Measurements from ENCODE around the gene RAD51B. TPM values are rescaled to one million over a fixed set of nuclear protein-coding genes. Genes with fewer than 3 reads are reported as not detected.

Gene RAD51B
- total RNA-seq, 6 experiments from 2014 or later: 2.7 to 5.8 (median 4.3) TPM

GRCh38 chr14:68082698-68083291 is 263.2 kb downstream of the RAD51B start:
- no peak overlapping the region for H3K27ac ChIP-seq
- intact Hi-C loops (cut with DNase I): no loop called here
- 86% methylated on average over 3 of the region's 3 CpGs for WGBS (ENCODE audit: insufficient coverage, low coverage, low lambda C conversion rate, missing lambda C conversion rate)
- H3K4me1 ChIP-seq: no peaks in the 10 kb centered on the region
- H3K27me3 ChIP-seq: no peaks in the 10 kb centered on the region
- no peak for ATAC-seq
- H3K36me3 ChIP-seq: no peaks in the 10 kb centered on the region
- TF ChIP-seq, protein P1, sequence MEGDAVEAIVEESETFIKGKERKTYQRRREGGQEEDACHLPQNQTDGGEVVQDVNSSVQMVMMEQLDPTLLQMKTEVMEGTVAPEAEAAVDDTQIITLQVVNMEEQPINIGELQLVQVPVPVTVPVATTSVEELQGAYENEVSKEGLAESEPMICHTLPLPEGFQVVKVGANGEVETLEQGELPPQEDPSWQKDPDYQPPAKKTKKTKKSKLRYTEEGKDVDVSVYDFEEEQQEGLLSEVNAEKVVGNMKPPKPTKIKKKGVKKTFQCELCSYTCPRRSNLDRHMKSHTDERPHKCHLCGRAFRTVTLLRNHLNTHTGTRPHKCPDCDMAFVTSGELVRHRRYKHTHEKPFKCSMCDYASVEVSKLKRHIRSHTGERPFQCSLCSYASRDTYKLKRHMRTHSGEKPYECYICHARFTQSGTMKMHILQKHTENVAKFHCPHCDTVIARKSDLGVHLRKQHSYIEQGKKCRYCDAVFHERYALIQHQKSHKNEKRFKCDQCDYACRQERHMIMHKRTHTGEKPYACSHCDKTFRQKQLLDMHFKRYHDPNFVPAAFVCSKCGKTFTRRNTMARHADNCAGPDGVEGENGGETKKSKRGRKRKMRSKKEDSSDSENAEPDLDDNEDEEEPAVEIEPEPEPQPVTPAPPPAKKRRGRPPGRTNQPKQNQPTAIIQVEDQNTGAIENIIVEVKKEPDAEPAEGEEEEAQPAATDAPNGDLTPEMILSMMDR (IDR thresholded peaks at IDR 0.05): no peak
- no peak for TF ChIP-seq POLR2A (IDR thresholded peaks at IDR 0.05)
- H3K9me3 ChIP-seq: no peaks in the 10 kb centered on the region
- no peak overlapping the region for H3K4me3 ChIP-seq
- DNase-seq: no peak

DNA sequence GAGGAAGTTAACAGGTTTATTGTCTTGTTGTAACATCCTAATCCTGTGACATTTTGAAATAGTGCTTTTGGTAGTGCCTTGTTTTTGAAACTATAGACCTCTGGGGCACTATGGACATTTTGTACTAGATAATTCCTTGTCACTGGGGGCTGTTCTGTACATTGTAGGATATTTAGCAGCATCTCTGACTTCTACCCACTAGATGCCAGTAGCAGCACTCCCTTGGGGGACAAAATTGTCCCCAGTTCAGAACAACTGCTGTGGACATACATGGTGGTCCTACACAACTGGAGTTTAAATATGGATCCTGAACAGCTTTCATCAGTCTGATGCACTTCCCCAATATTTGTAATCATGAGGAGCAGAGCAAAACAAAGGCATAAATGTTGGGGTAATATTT is 264.7 kb downstream of the RAD51B start:
- H3K9me3 ChIP-seq: no peaks in the 10 kb centered on the region
- H3K4me1 ChIP-seq: no peaks in the 10 kb centered on the region
- no peak overlapping the region for H3K27ac ChIP-seq
- no peak overlapping the region for H3K4me3 ChIP-seq
- peak in 1 of 4 donors; percentile 35 for ATAC-seq
- H3K36me3 ChIP-seq: no peaks in the 10 kb centered on the region
- H3K27me3 ChIP-seq: no peaks in the 10 kb centered on the region
- TF ChIP-seq, protein P1 (IDR thresholded peaks at IDR 0.05): peak in 3 of 4 donors; percentile 7 to 14 (median 9)
- no peak for TF ChIP-seq POLR2A (IDR thresholded peaks at IDR 0.05)
- intact Hi-C loops (cut with DNase I): no loop called here
- DNase-seq: no peak

DNA sequence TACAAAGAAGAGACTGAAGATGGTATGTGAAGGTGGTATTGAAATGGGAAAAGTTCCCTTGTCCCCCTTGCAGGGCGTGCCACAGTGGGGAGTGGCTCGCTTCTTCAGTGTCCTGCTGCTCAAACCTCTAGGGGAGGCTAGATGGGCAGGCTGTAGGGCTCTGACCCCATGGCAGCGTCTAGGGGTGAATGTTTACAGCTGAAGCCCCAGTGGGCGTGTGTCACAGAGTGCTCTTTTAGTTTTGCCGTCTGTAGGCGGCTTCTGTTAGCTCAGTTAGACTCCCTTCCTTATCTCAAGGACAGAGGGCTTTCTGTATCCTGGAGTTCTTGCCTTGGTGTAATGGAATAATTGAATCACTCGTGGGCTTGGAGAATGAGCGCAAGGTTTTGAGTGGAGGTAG is 266.2 kb downstream of the RAD51B start:
- no peaks in the 10 kb centered on the region for H3K36me3 ChIP-seq
- DNase-seq (no peak), ATAC-seq (no peak)
- H3K27me3 ChIP-seq: no peaks in the 10 kb centered on the region
- H3K9me3 ChIP-seq: no peaks in the 10 kb centered on the region
- no peak overlapping the region for H3K4me3 ChIP-seq
- intact Hi-C loops (cut with DNase I): no loop called here
- H3K4me1 ChIP-seq: no peaks in the 10 kb centered on the region
- no peak overlapping the region for H3K27ac ChIP-seq
- 56% methylated on average over 2 of the region's 8 CpGs for WGBS (ENCODE audit: insufficient coverage, low coverage, low lambda C conversion rate, missing lambda C conversion rate)
- TF ChIP-seq, protein P1 (IDR thresholded peaks at IDR 0.05): no peak
- TF ChIP-seq POLR2A (IDR thresholded peaks at IDR 0.05): no peak

- no peaks in the 10 kb centered on the region for H3K4me1 ChIP-seq
- no peaks in the 10 kb centered on the region for H3K36me3 ChIP-seq
- no peak for ATAC-seq
- 91% methylated on average over 5 of the region's 5 CpGs for WGBS (ENCODE audit: insufficient coverage, low coverage, low lambda C conversion rate, missing lambda C conversion rate)
- no peaks in the 10 kb centered on the region for H3K27me3 ChIP-seq
- TF ChIP-seq, protein P1 (IDR thresholded peaks at IDR 0.05): no peak
- no peak for TF ChIP-seq POLR2A (IDR thresholded peaks at IDR 0.05)
- DNase-seq: no peak
- no peak overlapping the region for H3K4me3 ChIP-seq
- H3K27ac ChIP-seq: no peak overlapping the region
- no peaks in the 10 kb centered on the region for H3K9me3 ChIP-seq
- intact Hi-C loops (cut with DNase I): no loop called here
Observed at GRCh38 chr14:68088451-68088854, 268.9 kb downstream of the RAD51B start.
